CMK (cell line): ENCODE data around the gene THRA.

Source experiments
- DNase-seq: peaks from one replicate; pipeline ENCODE4 v3.0.0-alpha.2; 2010; ENCODE audit warnings: low read depth

The THRA gene, protein sequence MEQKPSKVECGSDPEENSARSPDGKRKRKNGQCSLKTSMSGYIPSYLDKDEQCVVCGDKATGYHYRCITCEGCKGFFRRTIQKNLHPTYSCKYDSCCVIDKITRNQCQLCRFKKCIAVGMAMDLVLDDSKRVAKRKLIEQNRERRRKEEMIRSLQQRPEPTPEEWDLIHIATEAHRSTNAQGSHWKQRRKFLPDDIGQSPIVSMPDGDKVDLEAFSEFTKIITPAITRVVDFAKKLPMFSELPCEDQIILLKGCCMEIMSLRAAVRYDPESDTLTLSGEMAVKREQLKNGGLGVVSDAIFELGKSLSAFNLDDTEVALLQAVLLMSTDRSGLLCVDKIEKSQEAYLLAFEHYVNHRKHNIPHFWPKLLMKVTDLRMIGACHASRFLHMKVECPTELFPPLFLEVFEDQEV

GRCh38 chr17:40062329-40063186 is at the start of gene THRA:
THRA (plus strand) TSS chr17:40062965; CDS start chr17:40074489, 11,524 bp downstream.
- DNase-seq: no peak

DNA sequence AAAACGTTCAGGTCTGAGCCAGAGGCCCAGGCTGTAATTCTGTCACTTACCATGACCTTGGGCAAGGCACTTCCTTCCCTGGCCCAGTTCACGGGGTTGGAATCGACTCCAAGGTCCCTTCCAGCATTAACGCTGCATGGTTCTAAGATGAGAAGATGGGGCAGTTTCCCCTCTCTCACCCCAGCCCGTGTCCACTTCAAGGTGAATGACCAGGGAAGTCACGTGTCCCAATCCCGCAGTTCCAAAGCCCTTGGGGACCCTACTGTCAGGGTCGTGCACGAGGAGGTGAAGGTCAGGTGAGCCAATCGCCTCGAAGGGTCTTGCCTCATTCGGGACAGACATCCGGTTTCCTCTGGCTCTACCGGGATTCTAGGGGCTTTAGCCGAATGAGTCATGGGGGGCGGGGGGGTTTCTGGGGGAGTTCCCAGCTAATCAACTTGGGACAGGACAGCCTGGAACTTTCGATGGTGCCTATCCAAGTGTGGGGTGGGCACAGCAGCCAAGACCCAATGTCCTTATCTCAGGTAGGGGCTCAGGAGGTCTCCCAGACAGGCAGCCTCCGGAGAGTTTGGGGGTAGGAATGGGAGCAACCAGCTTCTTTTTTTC is 48.3 kb upstream of the THRA start:
- no peak for DNase-seq

- no peak for DNase-seq
Measured at GRCh38 chr17:40015005-40015997, 47.5 kb upstream of the THRA start, which contains the start of gene CSF3. CSF3 (plus strand) TSS chr17:40015440; CDS start chr17:40015475, 35 bp downstream.

DNA sequence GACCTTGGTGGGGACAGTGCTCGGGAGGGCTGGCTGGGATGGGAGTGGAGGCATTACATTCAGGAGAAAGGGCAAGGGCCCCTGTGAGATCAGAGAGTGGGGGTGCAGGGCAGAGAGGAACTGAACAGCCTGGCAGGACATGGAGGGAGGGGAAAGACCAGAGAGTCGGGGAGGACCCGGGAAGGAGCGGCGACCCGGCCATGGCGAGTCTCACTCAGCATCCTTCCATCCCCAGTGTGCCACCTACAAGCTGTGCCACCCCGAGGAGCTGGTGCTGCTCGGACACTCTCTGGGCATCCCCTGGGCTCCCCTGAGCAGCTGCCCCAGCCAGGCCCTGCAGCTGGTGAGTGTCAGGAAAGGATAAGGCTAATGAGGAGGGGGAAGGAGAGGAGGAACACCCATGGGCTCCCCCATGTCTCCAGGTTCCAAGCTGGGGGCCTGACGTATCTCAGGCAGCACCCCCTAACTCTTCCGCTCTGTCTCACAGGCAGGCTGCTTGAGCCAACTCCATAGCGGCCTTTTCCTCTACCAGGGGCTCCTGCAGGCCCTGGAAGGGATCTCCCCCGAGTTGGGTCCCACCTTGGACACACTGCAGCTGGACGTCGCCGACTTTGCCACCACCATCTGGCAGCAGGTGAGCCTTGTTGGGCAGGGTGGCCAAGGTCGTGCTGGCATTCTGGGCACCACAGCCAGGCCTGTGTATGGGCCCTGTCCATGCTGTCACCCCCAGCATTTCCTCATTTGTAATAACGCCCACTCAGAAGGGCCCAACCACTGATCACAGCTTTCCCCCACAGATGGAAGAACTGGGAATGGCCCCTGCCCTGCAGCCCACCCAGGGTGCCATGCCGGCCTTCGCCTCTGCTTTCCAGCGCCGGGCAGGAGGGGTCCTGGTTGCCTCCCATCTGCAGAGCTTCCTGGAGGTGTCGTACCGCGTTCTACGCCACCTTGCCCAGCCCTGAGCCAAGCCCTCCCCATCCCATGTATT is 46.5 kb upstream of the THRA start:
- DNase-seq: no peak

DNA sequence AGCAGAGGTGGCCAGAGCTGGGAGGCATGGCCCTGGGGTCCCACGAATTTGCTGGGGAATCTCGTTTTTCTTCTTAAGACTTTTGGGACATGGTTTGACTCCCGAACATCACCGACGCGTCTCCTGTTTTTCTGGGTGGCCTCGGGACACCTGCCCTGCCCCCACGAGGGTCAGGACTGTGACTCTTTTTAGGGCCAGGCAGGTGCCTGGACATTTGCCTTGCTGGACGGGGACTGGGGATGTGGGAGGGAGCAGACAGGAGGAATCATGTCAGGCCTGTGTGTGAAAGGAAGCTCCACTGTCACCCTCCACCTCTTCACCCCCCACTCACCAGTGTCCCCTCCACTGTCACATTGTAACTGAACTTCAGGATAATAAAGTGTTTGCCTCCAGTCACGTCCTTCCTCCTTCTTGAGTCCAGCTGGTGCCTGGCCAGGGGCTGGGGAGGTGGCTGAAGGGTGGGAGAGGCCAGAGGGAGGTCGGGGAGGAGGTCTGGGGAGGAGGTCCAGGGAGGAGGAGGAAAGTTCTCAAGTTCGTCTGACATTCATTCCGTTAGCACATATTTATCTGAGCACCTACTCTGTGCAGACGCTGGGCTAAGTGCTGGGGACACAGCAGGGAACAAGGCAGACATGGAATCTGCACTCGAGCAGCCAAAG is 45.2 kb upstream of the THRA start:
- DNase-seq: no peak

- peak; percentile 8 for DNase-seq
Measured at GRCh38 chr17:40018211-40019121, 44.3 kb upstream of the THRA start.

DNA sequence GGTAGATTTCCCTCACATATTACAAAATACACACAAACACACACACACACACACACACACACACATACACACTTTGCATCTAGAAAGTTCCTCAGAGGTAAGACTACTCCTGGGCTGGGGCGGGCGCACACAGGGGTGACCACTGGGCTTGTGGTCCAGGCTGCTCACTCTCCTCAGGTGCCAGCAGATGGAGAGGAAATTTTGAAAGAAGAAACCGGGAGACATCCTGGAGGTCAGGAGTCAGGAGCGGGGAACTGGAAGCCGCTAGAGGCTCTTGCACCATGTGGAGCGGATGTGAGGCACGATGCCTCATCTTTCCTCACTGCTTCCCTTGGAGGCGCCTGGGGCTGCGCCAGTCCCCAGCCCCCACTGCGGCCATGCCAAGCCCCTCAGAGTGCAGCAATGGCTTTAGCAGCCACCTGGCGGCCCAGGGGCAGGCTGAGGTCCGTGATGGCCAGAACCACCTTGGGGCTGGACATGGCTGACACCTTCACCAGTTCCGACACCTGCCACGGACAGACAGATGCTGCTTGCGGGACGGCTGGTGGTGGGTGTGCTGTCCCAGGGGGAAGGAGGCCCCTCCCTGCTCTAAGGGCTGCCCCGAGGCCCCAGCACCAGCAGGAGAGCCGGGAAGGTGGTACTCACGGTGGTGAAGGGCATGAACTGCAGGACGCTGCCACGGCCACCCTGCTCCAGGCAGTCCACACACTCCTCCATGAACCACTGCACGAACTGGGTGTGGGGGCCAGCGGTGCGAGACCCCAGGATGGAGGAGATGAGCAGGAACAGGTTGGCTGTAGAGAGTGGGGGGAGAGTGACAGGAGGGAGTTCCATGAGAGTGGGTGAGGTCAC is 43.4 kb upstream of the THRA start:
- DNase-seq: no peak

DNA sequence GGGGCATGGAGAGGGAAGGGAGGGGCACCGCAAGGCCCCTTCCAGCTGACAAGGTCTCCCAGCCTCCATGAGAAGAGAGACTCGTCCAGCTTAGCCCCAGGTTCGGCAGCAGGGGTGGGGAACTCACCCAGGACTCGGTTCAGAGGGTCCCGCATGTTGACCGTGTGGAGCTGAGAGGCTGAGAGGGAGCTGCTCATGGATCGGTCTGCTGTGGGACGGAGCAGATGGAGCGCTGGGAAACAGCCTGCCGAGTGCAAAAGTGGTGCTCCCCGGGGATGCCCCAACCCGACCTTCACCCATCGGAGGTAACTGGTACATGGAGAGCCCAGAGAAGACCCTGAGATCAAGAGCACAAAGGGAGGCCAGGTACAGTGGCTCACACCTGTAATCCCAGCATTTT is 42.6 kb upstream of the THRA start:
- DNase-seq: no peak

- DNase-seq: no peak
Measured at GRCh38 chr17:40021451-40021971, 41.3 kb upstream of the THRA start.

GRCh38 chr17:40022497-40022896 is 40.3 kb upstream of the THRA start:
- DNase-seq: no peak

DNA sequence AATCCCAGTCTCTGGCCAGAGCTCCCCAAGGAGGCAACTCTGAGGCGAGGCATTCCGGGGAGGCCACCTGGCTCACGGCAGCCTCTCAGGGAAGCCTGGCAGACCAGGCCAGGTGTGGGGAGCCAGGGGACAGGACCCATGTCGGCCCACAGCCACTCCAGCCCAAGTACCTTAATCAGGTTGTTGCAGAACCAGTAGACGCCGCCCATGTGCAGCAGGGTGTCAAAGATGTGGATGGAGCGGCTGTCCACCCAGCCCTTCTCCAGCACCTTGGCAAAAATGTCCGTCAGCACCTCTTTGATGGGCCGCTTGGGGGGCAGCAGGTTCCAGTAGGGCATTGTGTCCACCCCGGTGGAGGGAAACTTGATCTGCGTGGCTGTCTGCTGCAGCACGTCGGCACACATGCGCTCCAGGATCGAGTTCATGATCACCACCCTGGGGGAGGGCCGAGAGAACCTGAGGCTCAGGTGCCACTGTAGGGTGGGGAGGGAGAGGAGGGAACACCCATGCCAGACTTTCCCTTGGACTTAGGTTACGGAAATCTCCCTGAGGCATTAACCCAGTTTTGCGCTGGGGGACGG is 39.7 kb upstream of the THRA start:
- no peak for DNase-seq

GRCh38 chr17:40023590-40024292 is 39.0 kb upstream of the THRA start:
- no peak for DNase-seq

- DNase-seq: no peak
Measured at GRCh38 chr17:40024901-40025300, 37.9 kb upstream of the THRA start.

DNA sequence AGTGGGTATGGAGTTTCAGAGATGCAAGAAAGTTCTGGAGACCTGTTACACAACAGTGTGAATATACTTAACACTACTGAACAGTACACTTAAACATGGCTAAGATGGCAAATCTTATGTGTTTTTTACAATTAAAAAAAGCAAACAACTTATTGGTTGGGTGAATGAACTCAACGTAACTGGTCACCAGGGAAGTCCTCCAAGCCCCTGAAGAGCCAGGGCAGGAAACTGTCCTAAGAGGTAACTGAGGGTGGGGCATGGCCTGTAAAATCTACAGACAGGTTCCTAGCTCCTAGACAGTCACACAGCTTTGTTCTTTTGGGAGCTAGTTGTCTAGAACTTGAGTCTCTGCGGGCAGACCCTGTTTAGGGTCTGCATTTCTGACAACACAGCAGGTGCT is 37.2 kb upstream of the THRA start:
- DNase-seq: no peak

- no peak for DNase-seq
Measured at GRCh38 chr17:40025991-40026815, 36.6 kb upstream of the THRA start.
